Transverse colon (tissue), 3 donors: ENCODE results near the gene CACNA2D4.

Experiments used
- POLR2A ChIP-seq: fragments of 450-650 bp; IDR thresholded peaks from one replicate; pipeline ENCODE4 v1.6.1; 2016; ENCODE audit warnings: antibody characterized with exemption, mild to moderate bottlenecking, moderate library complexity
- TF ChIP-seq, protein P1 (sequence below), 5 experiments: fragments of 200-600 bp in 3 of 5; fragments of 450-650 bp in 2 of 5; sonication (generic) in 3 of 5; IDR thresholded peaks; 1 replicate in 2 of 5; 2 replicates in 3 of 5; pipeline ENCODE4 v1.5.1; 2016 to 2017; ENCODE audit warnings: antibody characterized with exemption in 5 of 5, inconsistent platforms in 3 of 5, mild to moderate bottlenecking in 2 of 5, moderate library complexity in 1 of 5

DNA sequence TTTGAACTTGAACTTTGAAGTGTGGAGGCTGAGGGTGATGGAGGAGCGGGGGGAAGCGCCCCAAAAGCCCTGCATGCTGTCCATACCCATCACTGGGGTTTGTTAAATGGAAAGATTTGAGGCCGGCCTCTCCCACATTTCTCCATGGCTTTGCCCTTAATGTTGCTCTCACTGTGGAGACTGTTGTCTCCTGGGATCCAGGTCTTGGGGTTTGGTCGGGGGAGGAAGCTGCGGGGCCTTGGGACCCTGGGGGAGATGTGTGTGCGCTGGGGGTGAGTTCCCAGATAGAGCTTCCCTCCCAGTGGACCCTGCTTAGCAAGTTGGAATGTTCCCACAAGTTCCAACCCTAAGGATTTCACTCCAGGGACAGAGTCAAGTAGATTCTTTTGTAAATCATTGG lies 126.0 kb downstream of the CACNA2D4 start:
- TF ChIP-seq, protein P1, sequence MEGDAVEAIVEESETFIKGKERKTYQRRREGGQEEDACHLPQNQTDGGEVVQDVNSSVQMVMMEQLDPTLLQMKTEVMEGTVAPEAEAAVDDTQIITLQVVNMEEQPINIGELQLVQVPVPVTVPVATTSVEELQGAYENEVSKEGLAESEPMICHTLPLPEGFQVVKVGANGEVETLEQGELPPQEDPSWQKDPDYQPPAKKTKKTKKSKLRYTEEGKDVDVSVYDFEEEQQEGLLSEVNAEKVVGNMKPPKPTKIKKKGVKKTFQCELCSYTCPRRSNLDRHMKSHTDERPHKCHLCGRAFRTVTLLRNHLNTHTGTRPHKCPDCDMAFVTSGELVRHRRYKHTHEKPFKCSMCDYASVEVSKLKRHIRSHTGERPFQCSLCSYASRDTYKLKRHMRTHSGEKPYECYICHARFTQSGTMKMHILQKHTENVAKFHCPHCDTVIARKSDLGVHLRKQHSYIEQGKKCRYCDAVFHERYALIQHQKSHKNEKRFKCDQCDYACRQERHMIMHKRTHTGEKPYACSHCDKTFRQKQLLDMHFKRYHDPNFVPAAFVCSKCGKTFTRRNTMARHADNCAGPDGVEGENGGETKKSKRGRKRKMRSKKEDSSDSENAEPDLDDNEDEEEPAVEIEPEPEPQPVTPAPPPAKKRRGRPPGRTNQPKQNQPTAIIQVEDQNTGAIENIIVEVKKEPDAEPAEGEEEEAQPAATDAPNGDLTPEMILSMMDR (IDR thresholded peaks at IDR 0.05) = no peak
- TF ChIP-seq POLR2A = no peak
